CD4-positive, alpha-beta T cell treated with Interleukin-1 beta for 1 hour (primary cell): ENCODE results near the gene CMTM2.

ENCODE experiments used
- DNase-seq, 2 donors: peaks; one replicate each; pipeline ENCODE4 v3.0.0-alpha.2; 2020 to 2022

CMTM2 gene, protein sequence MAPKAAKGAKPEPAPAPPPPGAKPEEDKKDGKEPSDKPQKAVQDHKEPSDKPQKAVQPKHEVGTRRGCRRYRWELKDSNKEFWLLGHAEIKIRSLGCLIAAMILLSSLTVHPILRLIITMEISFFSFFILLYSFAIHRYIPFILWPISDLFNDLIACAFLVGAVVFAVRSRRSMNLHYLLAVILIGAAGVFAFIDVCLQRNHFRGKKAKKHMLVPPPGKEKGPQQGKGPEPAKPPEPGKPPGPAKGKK

DNA sequence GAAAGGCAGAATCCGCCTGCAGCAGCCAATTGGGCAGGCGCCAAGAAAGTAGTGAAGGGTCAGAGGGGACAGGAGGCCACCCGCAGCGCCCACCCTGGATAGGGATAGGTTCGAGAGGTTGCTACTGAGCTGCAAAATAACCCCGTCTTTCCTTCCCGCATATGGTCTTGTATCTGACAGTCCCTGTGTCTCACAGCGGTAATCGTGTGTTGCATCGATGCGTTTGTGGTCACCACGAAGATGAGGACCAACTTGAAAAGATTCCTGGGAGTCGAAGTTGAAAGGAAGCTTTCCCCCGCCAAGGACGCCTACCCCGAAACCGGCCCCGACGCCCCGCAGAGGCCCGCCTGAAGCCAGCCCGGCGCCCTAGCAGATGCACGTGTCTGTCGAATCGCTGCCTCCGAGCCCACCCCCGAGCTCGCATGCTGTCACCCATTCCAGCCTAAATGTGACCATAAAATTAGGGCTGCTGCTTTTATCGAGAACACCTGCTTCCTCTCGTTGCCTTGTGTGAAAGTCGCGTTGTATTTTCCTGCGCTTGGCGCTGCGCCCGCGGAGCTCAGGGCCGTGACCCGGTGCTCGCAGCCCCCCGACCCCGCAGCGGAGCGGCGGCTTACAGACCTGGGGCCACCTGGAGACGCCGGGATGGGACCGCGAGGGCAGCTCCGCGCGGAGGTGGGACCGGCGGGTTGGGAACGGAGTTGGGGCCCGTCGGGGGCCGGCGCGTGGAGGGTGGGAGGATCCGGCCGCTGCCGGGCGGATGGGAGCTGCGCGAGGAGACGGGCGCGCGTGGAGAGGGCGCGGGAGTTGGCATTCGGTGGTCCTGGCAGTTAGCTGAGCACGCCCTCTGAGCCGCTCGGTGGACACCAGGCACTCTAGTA is at the start of gene CMTM2:
Gene CMTM2 (plus strand): TSS at position 813 of the 881 bp plus-strand sequence. CDS start 145 bp downstream, outside the sequence.
- DNase-seq, result no peak

DNA sequence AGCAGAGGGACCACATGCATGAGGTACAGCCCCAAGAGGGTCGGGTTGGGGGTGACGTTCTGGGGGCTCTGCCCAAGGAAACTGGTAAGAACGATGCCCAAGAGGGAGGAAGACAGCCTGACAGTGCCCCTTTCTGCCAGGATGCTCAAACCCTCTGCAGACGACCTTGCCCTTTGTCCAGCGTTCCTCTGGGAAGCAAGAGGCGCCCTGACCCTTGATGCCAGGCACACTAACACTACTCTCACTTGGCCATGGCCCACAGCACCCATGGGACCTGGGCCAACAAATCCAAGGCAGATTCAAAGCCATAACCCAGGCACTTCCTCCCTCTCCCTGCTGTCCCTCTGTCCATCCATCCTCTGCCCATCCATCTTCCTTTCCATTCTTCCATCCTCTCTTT is 49.8 kb upstream of the CMTM2 start:
- DNase-seq, result no peak

DNA sequence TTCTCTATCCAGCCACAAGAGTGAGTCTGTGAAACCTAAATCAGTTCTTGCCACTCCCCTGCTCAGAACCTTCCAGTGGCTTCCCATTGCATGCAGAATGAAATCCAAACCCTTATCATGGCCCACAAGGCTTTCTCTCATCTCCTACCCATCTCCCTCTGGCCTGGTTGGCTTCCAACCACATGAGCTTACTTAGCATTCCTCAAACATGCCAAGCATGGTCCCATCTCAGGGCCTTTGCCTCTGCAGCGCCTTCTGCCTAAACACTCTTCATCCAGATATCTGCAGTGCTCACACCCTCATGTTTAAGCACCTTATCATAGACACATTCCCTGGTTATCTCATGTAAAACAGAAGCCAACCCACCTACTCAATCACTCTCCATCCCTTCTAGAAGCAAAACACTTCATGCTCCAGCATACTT is 44.9 kb upstream of the CMTM2 start:
- no peak for DNase-seq

DNA sequence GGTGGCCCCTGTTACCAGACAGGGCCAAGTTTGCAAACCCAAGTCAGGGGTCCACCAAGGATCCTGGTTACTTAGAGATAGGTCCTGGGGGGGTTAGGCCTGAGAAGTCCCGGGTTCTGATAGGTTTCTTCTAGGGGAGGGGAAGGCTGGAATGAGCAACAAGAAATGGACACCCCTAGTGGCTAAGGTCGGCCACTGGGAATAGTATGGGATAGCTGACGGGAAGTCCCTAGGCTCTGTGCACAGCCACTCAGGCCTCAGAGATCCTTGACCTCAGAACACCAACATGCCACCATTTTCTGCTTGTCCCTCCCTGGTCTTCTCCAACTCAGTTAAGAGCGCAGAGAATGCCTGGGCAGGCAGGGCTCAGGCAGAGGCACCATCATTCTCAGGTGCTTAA is 42.7 kb upstream of the CMTM2 start:
- no peak for DNase-seq

DNA sequence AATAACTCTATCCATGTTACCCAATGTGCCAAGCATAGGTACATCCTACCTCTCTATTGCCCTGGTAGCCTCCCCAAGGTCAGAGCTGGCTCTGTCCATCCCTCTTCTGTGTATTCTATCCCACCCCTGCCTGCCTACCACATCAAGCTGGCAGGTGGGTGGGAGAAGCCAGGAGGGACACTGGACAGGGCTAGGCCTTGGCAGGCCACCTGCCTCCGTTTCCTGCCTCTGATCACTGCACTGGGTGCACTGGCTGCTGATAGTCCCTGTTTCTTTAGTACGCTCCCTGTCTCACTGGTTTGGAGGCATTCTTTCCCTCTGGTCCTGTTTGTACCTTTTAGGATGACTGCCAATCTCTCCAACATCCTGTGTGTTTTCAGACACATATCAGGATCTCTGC is 42.0 kb upstream of the CMTM2 start:
- DNase-seq, result no peak

DNA sequence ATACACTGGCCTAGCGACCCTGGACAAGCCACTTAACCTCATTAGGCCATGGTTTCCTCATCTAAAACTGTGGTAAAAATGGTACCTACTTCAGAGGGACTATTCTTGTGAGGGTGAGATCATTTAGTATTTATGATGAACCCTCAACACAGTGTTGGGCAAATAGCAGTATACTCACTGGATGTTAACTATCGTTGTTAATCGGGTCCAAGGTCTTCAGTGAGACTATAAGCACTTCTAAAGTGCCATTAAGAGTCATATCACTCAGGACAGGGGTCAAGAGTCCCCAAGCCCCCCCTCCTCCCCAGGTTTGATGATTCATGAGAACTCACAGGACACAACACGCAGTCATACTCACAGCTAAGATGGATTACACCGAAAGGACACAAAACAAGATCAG is 40.4 kb upstream of the CMTM2 start:
- no peak for DNase-seq

DNA sequence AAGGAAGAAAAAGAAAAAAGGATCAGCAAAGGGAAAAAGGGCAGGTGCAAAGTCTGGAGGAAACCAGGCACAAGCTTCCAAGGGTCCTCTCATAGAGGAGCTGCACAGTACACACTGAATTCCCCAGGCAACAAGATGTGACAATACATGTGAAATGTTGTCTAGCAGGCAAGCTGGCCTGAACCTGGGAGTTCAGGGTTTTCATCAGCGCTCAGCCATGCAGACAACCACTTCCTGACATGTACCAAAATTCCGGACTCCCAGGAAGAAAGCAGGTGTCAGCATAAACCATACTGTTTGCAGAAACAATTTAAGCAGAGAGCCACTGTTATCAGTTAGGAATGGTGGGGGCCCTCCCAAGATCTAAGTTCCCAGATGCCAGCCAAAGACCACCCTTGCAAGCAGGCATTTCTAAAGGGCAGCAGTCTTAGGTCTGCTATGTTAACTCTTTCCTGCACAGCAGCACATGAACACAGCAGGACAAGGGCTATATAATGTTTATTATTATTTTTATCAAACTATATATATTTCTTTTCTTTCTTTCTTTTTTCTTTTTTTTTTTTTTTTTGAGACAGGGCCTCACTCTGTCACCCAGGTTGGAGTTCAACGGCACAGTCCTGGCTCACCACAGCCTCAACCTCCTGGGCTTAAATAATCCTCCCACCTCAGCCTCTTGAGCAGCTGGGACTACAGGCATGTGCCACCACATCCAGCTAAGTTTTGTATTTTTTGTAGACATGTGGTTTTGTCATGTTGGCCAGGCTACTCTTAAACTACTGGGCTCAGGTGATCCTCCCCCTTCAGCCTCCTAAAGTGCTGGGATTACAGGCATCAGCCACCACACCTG is 39.4 kb upstream of the CMTM2 start:
- DNase-seq, result no peak

DNA sequence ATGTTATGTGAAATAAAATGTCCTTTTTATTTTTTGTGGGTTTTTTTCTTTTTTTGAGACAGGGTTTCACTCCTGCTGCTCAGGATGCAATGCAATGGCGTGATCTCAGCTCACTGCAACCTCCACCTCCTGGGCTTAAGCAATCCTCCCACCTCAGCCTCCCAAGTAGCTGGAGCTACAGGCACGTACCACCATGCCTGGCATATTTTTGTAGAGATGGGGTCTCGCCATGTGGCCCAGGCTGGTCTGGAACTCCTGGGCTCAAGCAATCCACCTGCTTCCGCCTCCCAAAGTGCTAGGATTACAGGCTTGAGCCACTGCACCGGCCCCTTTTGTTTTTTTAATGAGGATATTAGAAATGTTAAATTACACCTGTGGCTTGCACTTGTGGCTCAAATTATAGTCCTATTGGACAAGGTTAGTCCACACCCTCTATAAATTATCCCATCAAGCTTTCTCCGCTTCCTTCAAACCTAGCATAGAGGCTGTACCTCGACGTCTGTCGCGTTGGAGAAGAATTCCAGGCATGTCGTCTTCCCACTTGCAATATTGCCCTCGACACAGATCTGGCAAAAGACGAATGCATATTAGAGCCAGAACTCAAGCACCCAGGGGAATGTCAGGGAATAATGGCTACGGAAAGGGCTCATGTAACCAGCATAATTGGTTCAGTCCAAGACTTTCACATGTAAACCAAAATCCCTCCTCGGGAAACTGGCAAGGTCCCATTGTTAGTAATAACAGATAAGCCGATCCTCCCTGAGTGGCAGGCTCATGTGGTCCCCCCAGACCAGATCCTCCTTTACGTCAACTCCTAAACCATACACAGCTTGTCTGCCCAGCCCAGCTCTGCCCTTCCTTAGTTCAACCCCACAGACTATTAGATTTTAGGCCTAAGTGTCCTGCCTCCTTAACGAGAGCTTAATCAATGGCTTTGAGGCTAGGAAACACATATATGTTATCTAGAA is 37.6 kb upstream of the CMTM2 start:
- no peak for DNase-seq

DNA sequence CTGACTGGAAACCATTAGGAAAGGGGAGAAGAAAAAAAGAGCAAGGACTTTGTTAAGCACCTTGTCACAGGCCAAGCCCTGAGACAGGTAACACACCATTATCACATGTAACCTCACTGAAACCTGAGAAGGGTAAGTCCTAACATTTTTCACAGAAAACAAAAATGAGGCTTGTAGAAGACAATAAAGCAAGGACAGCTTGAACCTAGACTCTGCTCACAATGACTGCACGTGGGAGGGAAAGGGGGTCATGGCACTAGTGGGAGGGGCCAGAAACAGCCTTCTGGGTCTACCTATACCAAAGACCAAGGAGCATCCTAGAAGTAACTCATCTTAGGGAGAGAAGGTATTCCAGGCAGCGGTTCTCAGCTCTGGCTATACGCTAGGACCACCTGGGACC is 36.9 kb upstream of the CMTM2 start:
- no peak for DNase-seq

DNA sequence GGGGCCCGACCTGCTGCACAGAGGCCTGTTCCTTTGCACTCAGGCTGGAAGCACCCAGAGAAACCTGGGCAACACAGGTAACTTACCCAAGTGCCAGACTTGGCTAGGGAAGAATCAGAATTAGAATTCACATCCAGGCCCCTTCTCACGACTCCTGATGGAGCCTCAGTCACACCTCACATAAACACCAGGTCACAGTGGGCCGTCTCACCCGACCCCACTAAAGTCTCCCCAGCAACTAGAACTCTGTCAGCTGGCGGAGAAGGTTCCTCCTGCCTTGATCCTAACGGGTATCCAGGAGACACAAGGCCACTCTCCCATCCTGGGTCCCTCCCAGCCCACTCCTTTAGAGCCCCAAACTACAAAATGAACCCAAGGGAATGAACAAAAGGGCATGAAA is 35.7 kb upstream of the CMTM2 start:
- DNase-seq, result no peak

DNA sequence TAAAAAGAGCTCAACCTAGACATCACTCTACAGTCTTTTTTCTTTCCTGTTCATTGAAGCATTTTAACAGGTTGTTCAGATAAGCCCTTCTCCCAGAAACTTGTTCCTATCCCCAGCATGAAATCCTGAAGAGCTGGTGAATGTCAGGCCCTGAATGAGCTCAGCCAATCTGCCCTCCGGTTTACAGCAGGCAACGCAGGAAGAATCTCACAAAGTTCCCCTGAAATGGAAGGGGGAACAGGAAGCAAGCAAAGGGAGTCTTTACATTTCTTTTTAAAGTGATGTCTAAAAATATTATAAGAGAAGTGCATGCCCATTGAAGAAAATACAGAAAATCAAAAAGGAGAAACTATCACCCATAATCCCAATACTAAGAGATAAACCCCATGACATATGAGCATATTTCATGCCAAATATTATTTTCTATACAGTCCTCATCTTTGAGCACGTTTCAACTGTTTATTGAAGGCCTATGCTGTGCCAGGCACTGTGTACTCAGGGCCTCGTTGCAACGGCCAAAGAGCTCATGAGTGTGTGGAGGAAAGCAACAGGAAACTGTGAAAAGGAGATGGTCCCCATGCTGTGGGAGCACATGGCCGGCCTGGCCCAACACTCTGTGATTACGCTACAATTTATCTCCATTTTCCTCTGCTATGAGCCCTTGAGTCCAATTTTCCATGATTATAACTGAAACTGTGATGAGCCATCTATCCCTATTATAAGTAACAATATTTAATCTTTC is 35.1 kb upstream of the CMTM2 start:
- no peak for DNase-seq

DNA sequence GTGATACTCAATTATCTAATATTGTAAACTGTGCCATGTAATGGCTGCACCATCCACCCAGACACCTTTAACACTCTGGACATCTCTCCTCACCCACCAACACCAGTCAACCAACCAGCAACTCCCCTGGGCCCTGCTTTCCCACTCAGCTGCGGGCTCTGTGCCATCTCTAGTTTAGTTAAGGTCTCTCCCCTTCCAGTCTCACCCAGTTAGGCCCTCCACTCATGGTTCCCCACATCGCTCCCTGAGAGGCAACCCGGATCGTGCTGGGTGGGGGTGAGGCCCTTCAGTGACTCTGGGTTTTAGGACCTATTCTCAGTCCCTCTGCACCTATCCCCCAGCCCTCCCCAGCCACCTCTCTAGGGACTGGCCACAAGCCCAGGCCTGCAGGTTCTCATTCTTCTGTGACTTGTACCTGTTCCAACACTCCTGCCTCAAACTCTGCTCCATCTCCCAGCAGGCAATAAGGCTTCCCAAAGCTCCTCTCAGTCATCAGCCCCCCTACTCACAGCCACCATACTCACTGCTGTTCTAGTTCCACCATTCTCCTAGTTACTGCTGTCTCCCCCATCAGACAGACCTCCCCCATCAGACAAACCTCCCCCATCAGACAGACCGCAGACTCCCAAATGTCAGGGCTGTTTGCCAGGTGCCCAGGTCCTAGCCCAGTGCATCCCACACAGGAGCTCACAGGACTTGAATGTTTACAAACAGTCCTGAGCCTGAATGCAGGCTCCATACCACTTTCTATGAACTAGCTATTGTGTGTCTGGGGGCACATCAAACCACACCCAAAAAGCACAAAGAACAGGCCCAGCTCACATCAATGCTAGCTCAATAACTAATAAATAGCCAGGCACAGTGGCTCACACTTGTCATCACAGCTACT is 31.9 kb upstream of the CMTM2 start:
- no peak for DNase-seq

DNA sequence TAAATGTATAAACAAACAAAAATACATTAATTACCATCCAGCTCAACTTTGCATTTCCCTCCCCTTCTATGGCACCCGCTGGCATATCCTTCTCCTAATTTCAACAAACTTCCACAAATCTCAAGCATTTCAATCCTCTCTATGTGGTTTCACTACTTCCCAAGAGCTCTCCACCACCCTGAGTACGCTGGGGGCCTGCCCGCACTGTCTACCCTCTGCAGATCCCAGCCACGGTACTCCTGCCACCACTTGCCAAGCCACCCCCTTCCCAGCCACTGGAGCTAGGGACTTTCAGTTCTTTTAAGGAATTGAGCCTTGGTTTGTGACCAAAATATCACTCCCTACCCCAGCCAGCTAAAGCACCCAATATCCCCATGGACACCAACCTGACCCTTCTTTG is 31.2 kb upstream of the CMTM2 start:
- DNase-seq, result no peak

DNA sequence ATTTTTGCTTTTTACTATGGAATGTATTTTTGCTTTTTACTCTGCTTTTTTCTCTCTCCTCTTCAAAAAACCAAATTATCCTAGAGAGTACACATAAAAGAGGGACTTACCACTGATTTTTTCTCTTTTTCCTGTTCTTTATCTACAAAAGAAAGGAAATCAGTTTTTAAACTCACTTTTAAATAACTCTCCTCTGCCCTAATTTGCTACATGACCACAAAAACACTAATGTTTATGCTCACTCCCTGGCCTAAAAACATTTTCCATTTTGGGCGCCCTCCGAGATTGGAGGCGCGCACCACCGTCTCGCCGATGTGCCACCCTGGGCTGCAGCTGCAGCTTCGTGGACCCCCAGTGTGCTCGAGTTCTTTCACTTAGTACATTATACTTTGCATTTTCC is 30.4 kb upstream of the CMTM2 start:
- DNase-seq, result no peak

DNA sequence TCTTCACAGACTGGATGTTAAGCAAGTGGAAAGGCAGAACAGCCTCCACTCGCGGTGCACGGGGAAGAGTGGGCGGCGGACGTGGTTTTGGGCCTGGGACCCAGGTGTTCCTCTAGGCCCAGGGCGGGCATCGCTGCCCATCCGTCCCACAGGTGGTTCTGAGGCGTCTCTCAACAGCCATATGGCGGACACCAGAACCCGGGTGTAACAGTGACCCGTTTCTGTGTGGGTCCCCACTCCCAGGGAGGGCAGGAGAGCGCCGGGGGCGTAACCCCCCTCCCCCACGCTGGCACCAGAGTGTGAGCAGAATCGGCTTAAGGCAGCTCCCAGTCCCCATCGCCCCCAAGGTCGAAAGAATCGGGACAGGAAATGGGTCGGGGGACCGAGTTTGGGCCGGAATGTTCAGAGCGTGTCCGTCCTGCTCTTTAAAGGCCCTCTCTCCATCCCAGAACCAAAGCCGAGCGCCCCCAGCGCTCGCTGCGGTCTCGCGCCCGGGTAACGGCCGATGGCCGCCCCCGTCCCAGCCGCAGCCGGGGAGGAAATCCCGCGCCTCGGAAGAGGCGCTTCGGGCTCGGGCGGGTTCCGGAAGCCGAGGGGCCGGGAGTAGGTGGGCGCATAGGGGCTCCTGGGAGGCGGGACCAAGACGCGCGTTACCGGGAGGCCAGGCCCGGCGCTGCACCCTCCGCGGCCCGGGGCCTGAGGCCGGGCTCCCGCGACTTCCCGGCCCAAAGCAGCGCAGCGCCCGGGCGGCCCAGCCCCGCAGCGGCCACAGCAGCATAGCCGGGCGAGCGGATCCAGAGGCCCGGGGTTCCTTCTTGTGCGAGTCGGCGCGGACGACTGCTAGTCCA is 29.8 kb upstream of the CMTM2 start, which contains the start of gene TK2:
Gene TK2 (minus strand): TSS at position 839 of the 848 bp plus-strand sequence. CDS start 61 bp downstream, at position 778.
- peak; percentile 43 to 56 for DNase-seq

DNA sequence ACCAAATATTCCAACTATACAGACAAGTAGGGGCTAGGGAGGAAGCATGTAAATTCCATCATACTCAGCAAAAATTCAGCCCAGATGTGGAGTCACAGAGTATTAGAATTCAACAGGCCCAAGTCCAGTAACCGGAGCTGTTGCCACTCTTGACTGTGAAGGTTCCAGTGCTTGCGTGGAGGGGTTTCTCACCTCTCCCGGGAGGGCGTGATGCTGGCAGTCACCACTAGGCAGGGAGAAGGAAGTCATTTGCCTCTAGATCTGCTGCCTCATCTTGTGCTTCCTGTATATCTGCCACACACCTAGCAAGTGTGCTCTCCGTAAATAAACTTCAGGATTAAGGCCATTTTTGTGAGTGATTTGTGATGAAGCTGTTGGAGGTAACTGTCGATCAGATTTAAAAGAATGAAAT is 27.9 kb upstream of the CMTM2 start:
- peak; percentile 66 to 67 for DNase-seq

DNA sequence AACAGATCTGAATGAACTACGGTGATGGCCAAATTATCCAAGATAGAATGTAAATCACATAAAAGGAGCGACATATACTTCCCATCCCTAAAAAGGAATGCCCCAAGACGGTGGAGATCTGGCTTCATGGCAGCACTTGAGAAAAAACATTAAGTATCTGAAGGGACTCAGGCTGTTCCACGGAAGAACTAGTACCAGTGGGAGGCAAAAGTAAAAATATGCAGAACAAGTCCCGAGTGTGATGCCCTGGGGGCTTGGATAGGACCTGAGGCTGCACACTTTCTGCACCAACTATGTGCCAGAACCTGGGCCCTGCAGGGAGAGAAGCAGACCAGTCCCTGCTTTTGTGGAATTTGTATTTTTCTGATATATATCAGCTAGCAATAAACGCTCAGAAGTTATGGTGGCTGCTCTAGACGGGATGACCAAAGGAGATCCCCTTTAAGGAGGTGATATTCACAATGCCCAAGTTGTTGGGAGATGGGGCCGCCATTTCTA is 27.4 kb upstream of the CMTM2 start:
- no peak for DNase-seq

DNA sequence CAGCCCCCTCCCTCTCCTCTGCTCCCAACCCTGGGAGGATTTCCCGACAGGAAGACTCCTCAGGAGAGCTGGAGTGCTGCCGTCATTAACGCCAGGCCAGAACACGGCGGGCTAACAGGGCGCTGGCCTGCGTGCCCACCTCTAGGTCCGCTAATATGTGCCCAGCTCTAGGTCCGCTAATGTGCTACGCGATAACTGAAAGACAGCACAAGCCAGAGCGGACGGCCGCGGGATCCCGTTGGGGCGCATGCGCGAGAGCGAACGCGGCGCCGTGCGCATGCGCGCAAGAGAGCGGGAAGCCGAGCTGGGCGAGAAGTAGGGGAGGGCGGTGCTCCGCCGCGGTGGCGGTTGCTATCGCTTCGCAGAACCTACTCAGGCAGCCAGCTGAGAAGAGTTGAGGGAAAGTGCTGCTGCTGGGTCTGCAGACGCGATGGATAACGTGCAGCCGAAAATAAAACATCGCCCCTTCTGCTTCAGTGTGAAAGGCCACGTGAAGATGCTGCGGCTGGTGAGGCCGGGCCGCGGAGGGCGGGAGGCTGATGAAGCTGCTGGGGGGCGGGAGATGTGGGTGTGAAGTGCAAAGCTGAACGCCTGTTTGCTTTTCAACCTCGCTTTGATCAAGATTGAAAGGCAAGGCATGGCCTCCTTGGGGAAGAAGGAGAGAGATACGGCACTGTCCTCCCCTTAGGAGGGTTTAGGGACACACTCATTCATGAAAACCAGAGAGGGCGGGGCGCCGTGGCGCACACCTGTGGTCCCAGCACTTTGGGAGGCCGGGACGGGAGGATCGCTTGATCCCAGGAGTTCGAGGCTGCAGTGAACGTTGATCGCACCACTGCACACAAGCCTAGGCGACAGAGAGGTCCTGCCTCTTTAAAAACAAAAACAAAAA is 26.7 kb upstream of the CMTM2 start, which contains the start of gene CKLF:
Gene CKLF (plus strand): TSS at position 291 of the 892 bp plus-strand sequence. CDS start 140 bp downstream, at position 431.
- peak; percentile 94 for DNase-seq
